ENCODE measurements around the gene RAD51AP2.
"Not testable (repeated sequence)": the region's sequence is repeated elsewhere in the genome, so short reads cannot be mapped to it uniquely, and the experiment has no call there.

Gene RAD51AP2

GRCh38 chr2:17536416-17536815 lies 18.2 kb upstream of the RAD51AP2 start:
- DNase-seq = no peak

DNA sequence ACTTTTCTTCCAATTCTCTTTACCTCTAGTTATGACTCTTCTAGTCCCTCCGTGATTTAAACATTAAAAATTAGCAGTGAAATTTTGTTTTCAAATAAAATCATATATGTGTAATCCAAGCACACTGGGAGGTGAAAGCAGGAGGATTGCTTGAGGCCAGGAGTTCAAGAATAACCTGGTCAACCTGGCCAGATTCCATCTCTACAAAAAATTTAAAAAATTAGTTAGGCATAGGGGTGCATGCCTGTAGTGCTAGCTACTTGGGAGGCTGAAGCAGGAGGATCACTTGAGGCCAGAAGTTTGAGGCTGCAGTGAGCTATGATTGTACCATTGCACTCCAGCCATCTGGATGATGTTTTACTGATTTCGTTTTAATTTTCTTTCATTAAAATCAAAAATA lies 15.3 kb upstream of the RAD51AP2 start:
- DNase-seq = no peak

GRCh38 chr2:17529771-17530170 lies 11.5 kb upstream of the RAD51AP2 start:
- no peak for DNase-seq

DNA sequence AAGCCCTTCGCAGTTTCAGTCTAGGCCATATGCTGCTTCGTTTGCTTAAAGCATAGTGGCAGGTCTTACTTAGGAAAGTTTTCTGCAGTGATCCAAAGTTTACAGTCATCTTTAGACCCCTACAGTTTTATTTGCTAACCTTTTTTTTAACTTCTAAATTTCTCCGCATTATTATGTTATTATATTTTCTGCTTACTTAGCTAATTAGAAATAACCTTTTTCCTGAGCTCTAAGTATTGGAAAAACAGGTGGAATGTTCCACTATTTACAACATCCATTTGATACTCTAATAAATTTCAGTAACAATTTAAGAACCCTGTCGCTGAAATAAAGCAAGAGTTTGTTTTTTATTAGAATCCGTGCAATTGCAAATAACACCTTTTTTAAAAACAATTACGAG lies 4.1 kb upstream of the RAD51AP2 start:
- no peak for DNase-seq

DNA sequence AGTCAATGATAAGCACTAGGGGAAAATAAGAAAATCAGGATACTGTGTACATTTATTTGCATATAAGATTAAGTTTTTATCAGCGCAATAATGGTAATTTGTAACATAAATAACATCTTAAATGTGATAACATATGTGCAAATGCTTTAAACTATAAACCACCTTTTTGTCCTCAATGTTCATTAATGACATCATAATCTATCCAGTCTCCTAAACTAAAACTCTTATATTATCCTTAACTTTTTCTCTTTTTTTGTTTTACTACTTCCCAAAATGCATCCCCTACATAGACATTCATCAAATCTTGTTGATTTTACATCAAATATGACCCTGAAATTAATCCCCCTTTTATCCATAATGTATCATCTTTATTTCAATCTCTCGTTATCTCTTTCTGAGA lies 3.4 kb upstream of the RAD51AP2 start:
- no peak for DNase-seq

DNA sequence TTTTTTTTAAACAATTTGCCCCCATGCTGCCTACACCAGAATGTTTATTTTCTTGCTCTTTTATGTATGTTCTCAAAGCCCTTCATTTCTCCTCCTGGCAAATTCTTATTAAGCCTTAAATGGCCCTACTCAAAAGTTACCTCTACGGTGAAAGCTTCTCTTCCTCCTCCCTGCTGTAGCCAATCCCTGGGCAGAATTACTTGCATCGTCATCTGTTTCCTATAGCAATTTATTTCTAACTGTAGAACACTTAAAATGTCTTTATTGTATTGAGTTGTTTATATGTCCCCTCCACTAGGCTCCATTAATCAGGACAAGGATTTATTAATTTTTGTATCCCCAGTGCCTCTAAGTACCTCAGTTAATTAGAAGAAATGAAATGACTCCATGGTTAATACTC lies 2.5 kb upstream of the RAD51AP2 start:
- DNase-seq = no peak

DNA sequence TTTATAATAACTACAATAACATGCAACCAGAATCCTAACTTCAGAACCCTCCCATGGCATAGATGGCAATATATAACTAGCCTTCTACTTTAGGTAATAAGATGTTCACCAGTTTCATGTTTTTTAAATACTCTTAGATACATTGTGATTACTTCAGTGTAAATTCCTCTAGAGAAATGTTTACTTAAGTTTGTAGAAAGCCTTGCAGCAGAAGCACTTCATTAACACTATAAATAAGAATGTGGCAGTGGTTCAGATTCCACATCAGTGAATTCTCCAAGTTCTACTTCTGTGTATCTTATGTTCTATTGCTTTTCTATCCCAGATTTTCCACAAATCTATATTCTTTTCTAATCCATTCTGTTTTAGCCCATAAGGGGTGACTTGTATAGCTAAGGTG lies 1.2 kb upstream of the RAD51AP2 start:
- no peak for DNase-seq

DNA sequence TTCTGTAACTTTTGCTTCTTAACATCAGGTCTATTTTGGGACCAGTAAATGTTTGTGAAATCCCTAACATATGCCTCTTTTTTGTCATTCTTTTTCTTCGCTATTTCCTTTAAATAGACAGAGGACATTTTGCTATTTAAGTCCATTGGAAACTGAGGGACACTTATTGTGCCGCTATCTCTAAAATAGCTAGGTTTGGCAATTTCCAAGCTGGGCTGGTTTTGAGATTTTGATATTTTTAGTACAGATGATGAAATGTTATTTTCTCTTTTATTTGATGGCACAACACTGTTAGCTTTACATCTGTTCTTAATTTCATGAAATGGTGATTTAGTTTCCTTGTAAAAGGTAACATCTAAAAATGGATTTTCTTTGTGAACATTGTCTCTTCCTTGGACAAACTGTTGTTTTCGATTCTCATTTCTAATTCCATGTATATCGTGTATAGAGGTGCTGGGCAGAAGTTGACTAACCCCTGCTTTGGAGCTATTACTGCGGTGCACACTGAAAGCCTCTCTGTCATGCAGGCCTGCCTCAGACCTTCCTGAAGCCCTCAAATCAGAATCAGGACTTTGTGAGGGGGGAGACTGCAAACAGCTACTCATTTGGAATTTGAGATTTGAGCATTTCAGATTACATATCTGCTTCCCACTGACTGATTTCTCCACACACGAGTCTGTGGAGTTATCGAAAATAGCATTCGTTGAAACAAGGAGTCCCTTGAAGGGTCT lies 594 bp downstream of the RAD51AP2 start:
- no peak for DNase-seq

- DNase-seq = no peak
These were observed 2.6 kb downstream of the RAD51AP2 start for GRCh38 chr2:17515652-17516051.

- no peak for DNase-seq
These were observed 11.3 kb downstream of the RAD51AP2 start for GRCh38 chr2:17506736-17507616.

- DNase-seq = no peak
These were observed 20.5 kb downstream of the RAD51AP2 start for GRCh38 chr2:17497718-17498117.

- DNase-seq = no peak
These were observed 22.6 kb downstream of the RAD51AP2 start for GRCh38 chr2:17495590-17495989.

- DNase-seq = not testable (repeated sequence)
These were observed 28.1 kb downstream of the RAD51AP2 start for GRCh38 chr2:17490165-17490564.

DNA sequence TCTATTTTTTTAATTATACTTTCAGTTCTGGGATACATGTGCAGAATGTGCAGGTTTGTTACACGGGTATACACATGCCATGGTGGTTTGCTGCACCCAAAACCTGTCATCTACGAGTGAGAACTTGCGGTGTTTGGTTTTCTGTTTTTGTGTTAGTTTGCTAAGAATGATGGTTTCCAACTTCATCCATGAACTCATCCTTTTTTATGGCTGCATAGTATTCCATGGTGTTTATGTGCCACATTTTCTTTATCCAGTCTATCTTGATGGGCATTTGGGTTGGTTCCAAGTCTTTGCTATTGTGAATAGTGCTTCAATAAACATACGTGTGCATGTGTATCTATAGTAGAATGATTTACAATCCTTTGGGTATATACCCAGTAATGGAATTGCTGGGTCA lies 29.6 kb downstream of the RAD51AP2 start:
- DNase-seq = not testable (repeated sequence)

DNA sequence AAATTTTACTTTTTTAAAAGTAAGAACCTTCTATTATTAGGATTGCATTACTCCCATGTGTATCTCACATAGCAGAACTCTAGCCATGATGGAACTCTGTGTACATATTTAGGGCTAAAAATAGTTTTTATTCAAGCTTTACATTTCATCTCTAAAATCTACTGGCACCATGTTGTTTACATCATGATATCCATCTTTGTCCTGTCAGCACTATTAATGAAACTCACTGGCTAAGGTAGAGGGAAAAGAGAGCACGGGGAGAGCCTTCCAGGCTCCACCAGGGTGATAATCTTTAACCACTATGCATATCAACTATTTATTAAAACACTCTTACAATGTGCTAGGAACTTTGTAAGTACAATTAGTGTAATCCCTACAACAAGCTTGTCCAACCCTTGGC lies 34.7 kb downstream of the RAD51AP2 start:
- no peak for DNase-seq

- DNase-seq = no peak
These were observed 35.6 kb downstream of the RAD51AP2 start for GRCh38 chr2:17482651-17483050.

DNA sequence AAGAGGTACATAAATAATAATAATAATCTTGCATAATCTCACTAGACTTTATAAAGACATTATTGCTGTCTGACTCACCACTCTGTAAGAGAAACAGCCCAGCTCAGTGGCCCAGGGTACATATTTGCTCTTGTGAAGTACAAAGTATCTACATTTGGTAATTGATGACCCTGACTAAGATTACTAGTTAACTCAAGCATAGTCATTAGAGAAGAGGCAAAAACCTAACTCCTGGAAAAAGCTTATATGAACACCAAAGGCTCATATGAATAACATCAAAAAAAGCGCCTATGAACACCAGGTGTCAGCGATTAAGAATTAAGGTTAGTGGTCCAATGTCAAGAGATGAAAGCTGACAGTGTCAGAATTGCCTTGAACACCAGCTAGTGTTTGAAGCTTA lies 38.4 kb downstream of the RAD51AP2 start:
- DNase-seq = no peak

GRCh38 chr2:17476830-17477229 lies 41.4 kb downstream of the RAD51AP2 start:
- DNase-seq = no peak

DNA sequence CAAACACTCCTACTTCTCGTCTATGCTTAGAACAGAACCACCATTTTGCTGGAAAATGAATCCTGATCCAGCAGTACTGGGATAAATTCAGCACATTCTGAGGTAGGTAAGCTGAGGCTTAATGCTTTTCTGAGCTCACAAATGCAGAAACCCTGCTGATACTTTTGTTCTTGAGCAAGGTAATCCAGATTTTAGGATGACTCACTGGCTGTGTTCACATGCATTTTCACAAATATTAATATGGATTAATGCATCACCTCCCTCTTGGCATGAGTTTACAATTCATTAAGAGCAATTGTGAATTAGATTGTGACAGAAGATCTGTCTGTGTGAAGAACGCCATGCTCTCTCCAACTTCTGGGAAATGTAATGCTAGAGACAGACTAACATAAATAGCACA lies 42.2 kb downstream of the RAD51AP2 start:
- DNase-seq = no peak

DNA sequence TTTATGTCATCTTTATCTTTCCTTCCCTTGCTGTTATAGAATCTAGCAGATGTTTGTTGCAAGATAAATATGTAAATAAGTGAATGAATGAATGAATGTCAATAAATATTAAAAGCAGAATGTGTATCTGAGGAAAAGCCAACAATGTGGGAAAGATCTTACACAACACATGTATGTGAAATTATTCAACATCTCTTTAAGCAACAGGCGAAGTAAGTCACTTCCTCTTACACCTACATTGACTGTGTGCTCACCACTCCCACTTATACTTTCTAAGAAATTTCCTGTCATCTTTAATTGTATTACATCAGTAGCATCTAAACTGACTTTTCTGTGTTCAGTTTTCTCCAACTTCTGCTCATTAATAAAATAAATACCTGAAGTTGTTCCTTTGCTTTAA lies 43.0 kb downstream of the RAD51AP2 start:
- DNase-seq = no peak

DNA sequence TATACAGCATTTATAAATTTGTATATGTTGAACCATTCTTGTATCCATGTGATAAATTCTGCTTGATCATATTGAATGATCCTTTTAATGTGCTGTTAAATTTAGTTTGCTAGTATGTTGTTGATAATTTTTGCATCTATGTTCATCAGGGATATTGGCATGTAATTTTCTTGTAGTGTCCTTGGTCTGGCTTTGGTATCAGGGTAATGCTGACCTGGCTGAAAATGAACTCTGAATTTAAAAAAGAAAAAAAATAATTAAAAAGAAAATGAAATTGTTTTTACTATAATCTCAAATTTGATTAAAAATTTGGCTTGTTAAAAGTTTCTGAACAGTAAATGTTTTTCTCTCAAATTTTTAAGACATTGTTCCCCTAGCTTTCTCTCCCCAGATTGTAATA lies 46.3 kb downstream of the RAD51AP2 start:
- DNase-seq = no peak

DNA sequence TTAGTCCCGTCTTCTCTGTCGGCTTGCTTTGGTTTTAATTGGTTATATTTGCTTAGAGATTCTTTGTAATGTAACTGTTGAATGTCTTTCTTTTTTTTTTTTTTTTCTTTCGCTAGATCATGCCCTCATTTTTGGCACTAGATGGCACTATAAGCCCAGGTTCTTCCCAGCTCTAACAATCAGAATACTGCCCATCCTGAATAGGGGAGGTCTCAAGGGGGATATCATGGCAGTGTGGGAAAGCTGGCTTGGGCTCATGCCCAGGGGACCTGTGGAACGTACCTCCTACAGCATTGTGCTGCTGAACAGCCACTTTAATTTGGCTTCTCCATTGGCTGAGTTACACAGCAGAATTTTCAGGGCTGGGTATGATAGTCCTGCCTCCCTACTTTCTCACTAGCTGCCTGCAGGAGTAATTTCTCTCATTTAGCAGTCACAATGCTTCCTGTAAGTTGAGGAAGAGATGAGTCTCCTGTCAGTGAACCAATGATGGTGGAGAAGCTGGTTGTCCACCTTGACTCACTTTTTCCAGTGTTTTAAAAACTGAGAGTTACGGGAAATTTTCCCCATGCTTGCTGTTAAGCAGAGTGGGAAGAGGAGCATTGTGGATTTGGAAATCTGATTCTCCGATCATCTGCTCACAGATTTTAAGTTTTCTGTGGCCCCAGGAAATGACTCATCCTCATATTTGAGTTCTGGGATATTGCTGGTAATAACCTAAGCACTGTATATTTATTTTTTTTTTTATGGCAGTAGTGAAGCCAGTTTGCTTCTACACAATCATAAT lies 47.2 kb downstream of the RAD51AP2 start:
- no peak for DNase-seq

- DNase-seq = no peak
These were observed 57.2 kb downstream of the RAD51AP2 start for GRCh38 chr2:17461087-17461475.

Measured in activated effector memory CD4-positive, alpha-beta T cell treated with Interleukin-2 at 50 U/mL for 16 hours (primary cell).